NCI-H526 (cell line): ENCODE measurements around the gene DDX59.
"Not testable (repeated sequence)": the region's sequence is repeated elsewhere in the genome, so short reads cannot be mapped to it uniquely, and the experiment has no call there.

Experiments used
- DNase-seq, 2 experiments: peaks; one replicate each; lab custom pipeline; 2025; lab: John Stamatoyannopoulos, UW

The DDX59 gene

DNA sequence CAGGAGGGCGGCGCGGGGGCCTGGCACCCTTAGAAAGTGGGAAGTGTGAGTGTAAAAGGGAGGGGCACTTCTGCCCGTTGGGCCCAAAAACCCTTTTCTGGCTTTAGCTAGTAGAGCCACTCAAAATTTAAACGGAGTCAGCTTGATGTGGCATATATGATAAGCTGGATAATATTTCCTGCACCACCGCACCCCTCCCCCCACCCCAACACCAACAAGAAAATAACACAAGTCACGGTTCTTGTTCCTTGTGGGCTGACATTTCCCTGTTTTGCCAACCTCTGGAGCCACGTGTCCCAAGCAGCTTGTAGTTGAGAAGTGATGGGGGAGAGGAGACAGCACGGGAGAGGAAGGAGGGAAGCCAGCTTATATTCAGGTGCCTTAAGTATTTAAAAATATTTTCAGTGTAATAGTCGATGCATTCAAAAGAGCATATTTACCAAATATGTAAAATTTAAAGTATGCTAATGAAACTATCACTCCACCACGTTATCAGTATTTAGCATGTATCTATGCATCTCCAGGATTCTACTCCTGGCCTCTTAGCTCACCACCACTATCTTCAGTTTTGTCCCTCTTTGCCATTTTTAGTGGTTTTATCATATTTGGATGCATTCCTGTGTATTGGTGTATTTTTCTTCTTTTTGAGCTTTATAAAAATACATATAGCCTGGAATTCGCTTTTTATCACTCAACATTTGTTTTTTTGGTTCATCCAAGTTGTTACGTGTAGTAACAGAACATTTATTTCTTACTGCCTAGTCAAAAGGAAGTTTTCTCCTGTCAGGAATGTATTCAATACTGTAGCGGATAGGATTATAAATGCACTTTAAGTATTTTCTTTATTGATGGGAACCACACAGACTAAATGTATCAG, 773 bp upstream of the DDX59 start:
- DNase-seq = peak; percentile 53 to 65

DNA sequence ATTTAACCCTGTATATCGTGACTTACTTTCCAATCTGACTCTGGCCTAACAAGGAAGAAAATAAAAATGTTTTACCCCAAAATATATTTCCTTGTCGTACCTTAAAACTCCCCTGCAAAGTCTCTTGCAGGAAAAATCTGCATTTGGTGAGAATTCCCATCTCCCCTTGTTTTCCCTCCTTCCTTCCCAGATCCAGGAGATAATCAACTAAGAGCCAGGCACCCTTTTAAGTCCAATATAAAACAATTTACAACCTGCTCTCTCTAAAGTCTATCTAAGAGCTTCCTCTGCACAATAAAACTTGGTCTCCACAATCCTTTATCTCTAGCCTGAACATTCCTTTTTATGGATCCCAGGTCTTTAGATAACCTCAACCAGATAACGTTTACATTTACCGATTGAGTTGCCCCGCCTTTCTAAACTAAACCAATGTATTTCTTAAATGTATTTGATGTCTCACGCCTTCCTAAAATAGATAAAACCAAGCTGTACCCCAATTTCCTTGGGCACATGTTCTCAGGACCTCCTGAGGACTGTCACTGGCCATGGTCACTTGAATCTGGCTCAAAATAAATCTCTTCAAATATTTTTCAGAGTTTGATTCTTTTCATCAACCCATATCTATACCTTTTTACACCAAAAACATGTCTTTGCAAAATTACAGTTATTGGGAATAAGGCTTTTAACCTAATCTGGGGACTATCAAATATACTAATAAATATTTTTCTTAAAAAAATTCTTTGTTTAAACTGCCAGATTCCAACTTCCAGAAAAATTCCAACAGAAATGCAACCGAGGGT, 993 bp downstream of the DDX59 start:
- peak in 1 of 2 experiments; percentile 15 for DNase-seq

DNA sequence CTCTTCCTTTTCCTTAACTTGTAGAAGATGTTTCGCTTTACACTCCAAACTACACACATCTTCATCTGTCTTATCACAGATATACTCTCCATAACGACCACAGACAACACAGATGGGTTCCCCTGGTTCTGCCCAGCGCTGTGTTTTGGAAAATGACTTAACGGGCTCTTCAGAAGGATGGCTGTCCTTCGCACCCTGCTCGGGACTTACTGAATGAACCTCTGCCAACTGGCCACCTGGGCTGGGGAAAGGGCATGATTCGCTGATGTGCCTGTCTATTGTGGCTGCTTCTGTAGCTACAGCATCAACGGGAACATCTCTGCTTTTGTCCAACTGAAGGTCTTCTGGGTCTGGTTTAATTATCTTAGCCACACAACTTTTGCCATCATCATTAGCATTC, 3.4 kb downstream of the DDX59 start:
- no peak for DNase-seq

DNA sequence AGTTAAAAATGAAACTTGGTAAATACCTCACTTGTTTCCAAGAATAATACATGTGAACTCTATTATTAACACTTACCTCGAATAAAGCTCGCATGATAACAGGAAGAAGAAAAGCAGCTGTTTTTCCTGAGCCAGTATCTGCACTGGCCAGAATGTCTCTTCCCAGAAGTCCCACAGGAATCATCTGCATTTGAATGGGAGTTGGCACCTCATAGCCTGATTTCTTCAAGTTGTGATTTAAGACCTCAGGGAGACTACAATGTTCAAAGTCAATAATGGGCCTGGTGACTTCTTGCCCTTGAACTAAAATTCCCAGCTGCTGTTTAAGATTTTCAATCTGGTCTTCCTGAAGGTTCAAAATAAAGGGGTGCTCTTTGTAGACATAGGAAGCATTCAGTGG, 3.8 kb downstream of the DDX59 start:
- DNase-seq = no peak

DNA sequence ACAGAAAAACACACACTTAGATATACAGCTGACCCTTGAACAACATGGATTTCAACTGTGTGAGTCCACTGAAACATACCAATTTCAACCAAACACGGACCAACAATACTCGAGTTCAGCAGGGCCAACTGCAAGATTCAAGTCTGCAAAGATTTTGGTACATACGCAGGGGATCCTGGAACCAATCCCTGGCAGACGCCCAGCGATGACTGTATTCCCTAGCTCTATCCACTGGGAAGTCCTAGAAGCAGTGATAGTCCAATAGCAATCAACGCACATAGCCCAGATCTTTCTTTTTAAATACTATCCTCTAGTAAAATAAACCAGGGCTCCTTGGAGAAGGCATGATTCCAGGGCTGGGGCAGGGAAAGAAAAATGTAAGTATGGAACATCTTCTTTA, 9.0 kb downstream of the DDX59 start:
- no peak for DNase-seq

DNA sequence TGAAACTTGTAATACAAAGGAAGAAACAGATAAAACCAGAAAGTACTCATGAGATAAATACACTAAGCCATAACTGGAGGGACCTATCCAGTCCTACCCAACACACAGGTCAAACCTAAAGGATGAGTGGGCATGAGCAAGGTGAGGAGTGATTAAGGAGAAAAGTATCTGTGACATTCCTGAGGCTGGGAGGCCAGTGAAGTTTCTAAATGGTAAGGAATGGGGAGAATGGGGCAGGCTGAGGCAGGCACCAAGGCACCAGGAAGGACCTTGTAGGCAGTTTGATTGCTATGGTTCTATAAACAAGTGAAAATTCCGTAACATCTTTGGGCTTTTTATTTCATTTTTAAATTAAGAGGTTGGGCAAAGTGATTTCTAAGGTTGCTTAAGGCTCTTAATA, 10.4 kb downstream of the DDX59 start:
- no peak for DNase-seq

DNA sequence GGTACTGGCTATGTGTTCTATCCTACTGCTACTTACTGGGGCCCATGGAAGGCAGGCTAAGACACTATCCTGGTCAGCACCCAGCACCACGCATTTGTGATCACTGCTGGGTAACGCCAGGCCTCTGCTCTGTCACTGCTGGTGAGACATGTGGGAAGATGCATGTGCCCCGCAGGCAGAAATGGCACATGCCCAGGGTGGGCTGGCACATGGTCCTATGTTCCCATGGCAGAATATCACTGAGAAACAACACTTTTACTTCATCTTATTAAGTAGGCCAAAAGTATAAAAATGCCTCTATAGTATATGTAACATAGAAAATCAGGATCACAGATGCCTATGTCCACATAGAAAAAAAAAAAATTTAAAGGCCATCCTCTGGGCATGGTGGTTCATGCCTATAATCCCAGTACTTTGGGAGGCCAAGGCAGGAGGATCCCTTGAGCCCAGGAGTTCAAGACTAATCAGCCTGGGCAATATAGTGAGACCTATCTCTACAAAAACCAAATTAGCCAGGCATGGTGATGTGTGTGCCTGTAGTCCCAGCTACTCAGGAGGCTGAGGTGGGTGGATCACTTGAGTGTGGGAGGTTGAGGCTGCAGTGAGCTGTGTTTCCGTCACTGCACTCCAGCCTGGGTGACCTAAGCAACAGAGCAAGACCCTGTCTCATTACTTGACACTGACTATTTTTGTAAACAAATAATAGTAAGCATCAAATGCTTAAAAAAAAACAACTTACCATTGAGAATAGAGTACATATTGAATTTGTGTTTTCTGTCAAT, 11.5 kb downstream of the DDX59 start:
- DNase-seq = no peak

DNA sequence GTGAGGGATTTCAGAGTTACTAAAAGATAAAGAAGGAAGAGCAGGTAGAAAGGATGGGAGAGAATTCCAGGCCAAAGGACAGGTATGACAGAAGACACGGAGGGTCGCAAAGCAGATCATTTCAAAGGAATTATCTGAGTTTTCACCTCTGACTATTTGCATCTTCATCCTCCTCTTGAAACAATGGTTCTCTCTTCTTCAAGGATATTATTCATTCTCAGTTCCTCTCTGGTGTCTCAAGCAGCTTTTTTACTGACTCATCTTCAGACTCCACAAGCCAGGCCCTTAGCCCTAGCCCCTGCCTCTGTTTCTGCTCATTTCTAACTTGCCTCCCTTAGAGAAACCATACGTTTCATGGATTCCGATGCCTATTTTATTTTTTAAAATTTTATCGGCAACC, 15.0 kb downstream of the DDX59 start:
- no peak for DNase-seq

DNA sequence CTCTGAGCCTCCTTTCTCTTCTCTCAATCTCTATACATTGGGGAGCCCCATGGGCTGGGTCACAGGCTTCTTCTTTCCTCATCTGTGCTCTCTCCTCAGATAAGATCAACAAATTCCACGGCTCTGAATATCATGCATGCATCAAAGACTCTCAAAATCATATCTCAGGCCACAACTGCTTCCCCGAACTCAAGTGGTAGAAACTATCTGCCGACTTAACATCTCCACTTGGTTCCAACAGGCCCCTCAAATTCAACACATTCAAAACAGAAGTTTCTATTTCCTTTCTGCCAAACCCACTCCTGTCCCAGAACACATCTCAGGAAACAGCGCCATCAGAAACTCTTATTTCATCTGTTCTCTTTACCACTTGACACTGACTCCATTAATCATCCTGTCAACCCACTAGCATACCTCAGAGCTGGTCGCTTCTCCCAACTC, 16.7 kb downstream of the DDX59 start:
- DNase-seq = no peak

DNA sequence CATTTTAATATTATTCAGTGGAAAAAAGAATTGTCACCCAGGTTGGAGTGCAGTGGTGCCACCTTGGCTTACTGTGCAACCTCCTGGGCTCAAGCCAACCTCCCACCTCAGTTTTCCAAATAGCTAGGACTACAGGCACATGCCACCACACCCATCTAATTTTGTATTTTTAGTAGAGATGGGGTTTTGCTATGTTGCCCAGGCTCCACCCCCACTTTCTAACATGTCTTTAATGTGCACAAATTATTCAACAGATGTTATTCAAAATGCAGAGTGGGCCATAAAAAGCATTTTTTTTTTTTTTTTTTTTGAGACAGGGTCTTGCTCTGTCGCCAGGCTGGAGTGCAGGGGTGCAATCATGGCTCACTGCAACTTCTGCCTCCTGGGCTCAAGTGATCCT, 17.3 kb downstream of the DDX59 start:
- DNase-seq = no peak

DNA sequence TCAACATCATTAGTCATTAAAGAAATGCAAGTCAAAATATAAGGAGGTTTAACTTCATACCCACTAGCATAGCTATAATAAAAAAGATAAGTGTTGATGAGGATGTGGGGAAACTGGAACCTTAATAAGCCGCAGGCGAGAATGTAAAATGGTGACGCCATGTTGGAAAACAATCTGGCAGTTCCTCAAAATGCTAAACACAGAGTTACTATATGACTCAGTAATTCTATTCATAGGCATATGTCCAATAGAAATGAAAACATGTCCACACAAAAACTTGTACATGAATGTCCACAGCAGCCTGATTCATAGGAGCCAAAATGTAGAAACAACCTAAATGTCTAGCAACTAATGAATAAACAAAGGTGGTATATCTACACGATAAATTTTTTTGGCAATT, 23.2 kb downstream of the DDX59 start:
- no peak for DNase-seq

DNA sequence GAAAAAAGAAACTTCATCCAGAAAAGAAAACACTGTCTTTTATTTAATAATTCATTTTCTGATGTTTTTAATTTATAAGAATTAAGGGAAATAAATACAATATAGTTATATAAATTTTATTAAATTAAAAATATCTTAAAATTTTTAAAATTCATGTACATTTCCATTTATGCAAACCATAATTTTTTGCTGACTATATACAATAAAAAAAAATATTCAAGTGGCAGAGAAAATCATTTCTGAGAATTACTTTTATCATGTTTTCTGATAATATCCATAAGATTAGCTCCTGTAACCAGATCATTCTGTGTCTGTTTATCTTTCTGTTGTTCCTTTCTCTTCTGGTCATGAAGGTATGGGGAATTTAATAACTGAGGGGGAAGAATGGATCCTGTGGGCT, 25.7 kb downstream of the DDX59 start:
- DNase-seq = no peak

DNA sequence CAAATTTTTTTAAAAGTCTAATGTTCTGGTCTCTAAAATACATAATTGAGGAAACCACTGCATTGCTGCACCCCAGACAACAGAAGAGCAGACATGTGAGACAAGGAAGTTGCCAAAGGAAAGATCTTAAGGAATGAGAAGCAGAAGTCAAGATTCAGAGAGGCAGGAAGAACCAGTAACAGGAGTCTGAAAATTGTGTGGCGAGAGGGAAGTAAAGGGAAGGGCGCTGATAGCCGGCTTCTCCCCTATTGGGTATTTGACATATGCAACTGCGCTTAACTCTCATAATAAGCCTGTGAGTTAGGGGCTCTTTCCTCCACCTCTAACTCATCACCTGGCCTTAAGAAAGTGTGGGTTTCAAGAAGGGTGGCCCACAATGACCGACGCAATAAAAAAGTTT, 27.2 kb downstream of the DDX59 start:
- DNase-seq = no peak

DNA sequence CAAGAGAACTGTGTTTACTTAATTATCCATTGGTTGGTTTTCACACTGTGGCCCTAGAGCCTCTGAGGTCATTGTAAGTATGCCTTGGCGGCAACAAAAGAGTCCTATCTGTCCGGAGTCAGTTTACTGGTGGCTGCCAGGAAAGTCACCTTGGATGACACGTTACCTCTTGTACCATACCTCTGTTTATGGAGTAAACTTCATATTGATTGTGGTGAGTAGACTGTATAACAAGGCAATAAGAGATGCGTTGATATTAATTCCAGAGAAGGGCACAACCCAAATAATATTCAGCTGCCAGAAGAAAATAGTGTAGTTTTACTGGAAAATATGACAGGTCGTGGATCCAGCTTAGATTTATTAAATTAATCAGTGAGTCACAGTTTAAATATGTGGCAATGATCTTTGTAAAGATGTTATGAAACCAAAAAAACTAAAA, 28.7 kb downstream of the DDX59 start:
- no peak for DNase-seq

DNA sequence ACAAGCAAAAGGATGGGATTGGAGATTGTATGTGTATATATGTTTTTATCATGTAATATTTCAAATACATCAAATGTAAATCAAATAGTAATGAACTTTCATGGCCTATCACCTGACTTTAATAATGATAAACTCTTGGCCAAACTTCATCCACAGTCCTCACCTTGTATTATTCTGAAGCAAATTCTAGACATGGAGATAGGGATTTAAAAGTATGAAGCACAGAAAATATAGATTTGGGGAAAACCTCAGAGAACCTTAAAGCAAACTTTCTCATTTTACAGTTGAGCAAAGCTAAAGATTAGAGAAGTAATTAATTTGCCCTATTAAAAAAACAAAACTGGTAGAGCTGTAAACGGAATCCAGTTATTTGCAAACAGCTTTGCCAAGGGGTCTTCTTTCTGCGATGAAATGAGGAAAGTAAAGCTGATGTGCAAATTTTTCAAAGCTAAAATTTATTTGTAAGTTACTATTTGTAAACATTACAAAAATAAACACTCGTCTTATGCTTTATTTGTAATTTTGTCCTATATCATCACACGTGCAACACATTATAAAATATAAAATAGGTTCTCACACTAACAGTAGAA, 29.2 kb downstream of the DDX59 start:
- DNase-seq = no peak

DNA sequence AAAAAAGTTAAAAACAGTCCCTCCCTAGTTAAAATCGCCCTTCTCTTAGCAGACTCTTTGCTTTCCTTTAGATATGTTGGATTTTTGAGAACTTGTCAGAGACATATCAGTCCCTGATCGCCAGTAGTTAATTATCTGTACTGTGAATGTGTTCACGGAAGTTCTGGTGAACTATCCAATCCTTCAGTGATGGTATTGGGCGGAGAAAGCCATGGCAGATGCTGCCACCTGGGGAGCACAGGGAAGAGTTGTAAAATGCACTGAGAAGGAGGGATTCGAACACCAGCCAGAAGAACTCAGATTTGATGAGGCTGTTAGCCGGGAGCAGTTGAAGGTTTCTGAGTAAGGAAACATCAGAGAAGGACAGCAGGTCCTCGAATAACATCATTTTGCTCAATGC, 31.6 kb downstream of the DDX59 start:
- DNase-seq = no peak

DNA sequence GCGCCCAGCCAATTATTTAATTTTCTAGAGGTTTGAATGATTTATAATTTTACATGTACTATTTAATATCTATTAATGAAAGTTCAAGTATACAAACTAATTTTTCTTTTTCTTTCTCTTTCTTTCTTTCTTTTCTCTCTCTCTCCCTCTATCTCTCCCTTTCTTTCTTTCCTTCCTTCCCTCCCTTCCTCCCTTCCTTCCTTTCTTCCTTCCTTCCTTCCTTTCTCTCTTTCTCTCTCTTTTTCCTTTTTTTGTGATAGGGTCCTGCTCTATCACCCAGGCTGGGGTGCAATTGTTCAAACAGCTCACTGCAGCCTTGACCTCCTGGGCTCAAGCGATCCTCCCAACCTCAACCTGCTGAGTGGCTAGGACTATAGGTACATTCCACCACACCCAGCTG, 33.0 kb downstream of the DDX59 start:
- DNase-seq = no peak

DNA sequence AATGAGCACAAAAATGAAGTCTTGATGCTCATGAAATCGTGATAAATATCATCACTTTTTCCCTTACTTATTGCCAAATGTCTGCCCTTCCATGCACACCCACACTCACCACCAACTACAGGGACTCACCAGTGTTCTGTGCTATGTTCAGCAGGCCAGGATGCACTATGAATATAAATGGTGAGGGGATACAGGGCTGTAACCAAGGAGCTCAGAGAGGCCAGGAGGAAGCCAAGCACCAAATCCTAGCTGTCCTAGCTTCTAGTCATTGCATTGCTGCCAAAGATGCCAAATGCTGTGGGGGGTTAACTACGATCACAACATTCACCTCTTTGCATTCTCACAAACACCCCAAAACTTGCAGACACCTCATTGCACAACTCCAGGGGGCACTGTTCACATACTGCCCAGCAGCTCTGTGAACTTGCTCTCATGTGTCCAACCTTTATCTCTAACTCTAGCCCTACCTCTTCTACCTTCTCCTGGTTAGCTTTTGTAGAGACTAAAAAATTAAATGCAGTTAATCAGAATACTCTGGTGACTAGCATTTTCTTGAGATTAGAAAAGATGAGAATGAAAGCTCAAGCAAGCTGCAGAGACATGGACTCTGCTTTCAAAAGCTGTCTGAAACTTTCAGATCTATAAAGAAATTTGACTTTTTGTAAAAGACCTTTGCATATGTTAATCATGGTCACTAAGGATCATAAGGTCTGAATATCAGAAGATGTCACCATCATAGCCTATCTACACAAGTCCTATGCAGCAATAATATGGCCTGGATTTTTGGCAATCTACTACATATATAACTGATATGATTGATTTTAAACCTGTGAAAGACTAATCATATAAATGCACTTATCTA, 35.2 kb downstream of the DDX59 start:
- no peak for DNase-seq

DNA sequence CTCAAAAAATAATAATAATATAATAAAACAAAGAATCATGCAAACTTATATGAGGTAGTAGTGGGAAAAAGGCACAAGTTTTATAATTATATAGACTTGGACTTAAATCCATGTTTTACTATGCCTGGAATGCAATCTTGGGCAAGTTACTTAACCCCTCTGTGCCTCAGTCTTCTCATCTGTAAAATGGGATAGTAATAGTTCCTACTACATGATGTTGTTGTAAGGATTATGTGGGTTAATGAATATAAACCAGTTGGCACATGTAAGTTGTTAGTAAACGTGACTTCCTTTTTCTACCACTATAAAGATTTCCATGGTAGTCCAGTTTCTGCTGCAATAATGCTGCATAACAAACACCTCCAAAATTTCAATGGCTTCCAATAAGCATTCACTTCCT, 38.3 kb downstream of the DDX59 start:
- no peak for DNase-seq

DNA sequence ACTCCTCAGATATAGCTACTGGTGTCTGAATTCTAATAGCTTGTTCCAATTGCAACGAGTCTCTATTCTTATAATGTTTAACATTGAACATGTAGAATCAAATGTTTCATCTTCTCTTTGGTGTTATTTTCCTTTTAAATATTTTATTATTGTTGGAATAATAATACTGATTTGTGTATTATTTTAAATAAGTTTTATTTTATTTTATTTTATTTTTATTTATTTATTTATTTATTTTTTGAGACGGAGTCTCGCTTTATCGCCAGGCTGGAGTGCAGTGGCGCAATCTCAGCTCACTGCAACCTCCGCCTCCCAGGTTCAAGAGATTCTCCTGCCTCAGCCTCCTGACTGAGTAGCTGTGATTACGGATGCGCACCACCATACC, 39.2 kb downstream of the DDX59 start:
- not testable (repeated sequence) for DNase-seq

DNA sequence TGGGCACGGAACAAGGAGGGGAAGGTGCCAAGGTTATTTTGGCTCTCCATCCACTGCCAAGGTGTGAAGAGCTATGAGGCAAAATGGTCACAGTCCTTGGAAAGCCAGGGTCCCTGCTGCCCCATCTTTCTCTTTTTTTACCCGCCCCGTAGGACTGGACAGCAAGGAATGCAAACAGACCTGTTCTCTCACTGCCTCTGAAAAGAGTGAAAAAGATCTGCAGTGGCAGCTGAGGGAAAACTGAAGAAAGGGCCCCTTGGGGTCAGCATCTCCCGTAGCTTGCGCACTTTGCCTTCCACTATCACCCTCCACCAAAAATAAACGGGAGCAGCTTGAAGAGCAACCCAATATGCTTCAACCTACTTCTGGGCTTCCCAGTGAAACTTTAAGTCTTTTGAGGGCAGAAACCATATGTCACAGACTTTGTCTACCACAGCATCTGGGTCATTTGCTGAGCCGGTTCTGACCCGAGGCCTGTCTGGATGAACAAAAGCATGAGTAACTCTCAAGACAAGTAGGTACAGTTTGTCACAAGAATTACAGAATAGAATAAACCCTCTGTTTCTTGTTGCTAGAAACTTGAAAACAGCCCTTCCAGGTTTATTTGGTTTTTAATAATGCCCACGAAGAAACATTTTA, 39.7 kb downstream of the DDX59 start:
- DNase-seq = no peak
